ENCODE results near the gene MC1R. TPM values are rescaled to one million over a fixed set of nuclear protein-coding genes. Genes with fewer than 3 reads are reported as not detected.

MC1R gene
- total and polyA plus RNA-seq, 2 of the 8 experiments (the other 6 are each of a cell fraction or from before 2014, with no cell fraction given): 2.2 to 2.9 TPM

DNA sequence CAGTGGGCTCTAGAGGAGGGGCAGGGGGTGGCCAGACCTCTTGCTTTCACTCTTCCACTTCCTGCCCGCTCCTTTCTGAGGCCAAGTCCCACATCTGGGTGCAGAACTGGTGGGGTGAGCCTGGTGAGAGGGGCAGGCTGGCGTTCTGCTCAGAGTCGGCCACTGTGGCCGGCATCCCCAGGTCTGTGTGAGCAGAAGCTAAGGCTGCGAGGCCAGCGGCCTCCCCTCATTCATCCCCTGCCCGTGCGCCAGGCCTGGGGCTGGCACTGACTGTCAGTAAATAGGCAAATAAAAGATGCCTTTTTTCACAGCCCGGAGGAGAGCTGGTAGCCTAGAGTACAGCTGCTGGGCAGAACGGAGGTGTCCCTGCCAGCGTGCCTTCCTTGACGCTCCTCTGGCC is 31.1 kb downstream of the MC1R start:
- H2BK20ac ChIP-seq (ENCODE audit: low read length): no peak overlapping the region
- no peaks in the 10 kb centered on the region for H3K36me3 ChIP-seq (ENCODE audit: control insufficient read depth in 2 of 4, insufficient read depth in 4 of 4, low read length in 3 of 4)
- TF ChIP-seq POU5F1 (IDR thresholded peaks at IDR 0.05; ENCODE audit: low read depth, low read length) (no peak), GABPA (IDR thresholded peaks at IDR 0.05; ENCODE audit: borderline replicate concordance, insufficient read depth, low read length) (0 out of 2 replicates have a peak, but pooled peaks have one; percentile 20)
- H3K79me1 ChIP-seq (ENCODE audit: low read depth, low read length): no peaks in the 10 kb centered on the region
- no peak overlapping the region for H3K14ac ChIP-seq (ENCODE audit: insufficient read length)
- FAIRE-seq: no peak
- no peak overlapping the region for H3K23ac ChIP-seq (ENCODE audit: insufficient read length)
- H3K4me3 ChIP-seq (ENCODE audit: extremely low read depth in 1 of 4, insufficient read depth in 2 of 4, low read depth in 3 of 4, low read length in 4 of 4): peak overlapping the region in 3 of 4 experiments; percentile 46 to 78 (median 54); a peak in 4 of 8 replicates
- no peak overlapping the region for H2AFZ ChIP-seq (ENCODE audit: low read length)
- peak overlapping the region; percentile 79; the same call in 1 of the 2 replicates for H4K8ac ChIP-seq (ENCODE audit: extremely low read depth, insufficient read depth, low read length)
- H3K56ac ChIP-seq (replicated peaks; ENCODE audit: insufficient read length, low read depth, low read length): no peak overlapping the region
- no peak overlapping the region for H2BK12ac ChIP-seq (ENCODE audit: low read depth, low read length)
- H3K4ac ChIP-seq (replicated peaks; ENCODE audit: insufficient read length, low read depth, low read length): no peak overlapping the region
- H3K23me2 ChIP-seq (ENCODE audit: low read depth, low read length): peaks cover 7% of the 10 kb centered on the region; the same call in 1 of the 2 replicates
- peaks cover 3 to 28% (median 22%) of the 10 kb centered on the region in 4 experiments for H3K27me3 ChIP-seq (replicated peaks in 1 of 4; ENCODE audit: control insufficient read depth in 3 of 4, extremely low read depth in 1 of 4, insufficient read depth in 3 of 4, low read length in 3 of 4)
- H4K91ac ChIP-seq (replicated peaks; ENCODE audit: insufficient read length, low read length): no peak overlapping the region
- POLR2A ChIA-PET (ENCODE audit: partially characterized antibody): interaction anchor here (0.6 to 9.2 kb wide), 8 partner anchors 15 to 739 kb away, joined by 3 to 42 read pairs (median 7); partner anchors contain the start of genes DBNDD1 and TUBB3
- WGBS, 2 experiments (ENCODE audit: extremely low coverage in 1 of 2, insufficient coverage in 1 of 2, insufficient read length in 1 of 2, insufficient replicate concordance in 2 of 2, low coverage in 1 of 2, low lambda C conversion rate in 2 of 2, missing lambda C conversion rate in 1 of 2): 91% methylated on average over 12 of the region's 12 CpGs; no CpG with 5 or more reads in 1 of the 2 experiments
- no peak overlapping the region for H4K5ac ChIP-seq (ENCODE audit: insufficient read length, low read depth, low read length)
- no peak overlapping the region for H3K18ac ChIP-seq (ENCODE audit: extremely low read depth, low read length)
- no peak overlapping the region for H3K27ac ChIP-seq (ENCODE audit: low read depth, low read length)
- H2BK120ac ChIP-seq (replicated peaks; ENCODE audit: low read depth, low read length): no peak overlapping the region
- H2BK15ac ChIP-seq (ENCODE audit: low read length): no peak overlapping the region
- no peak overlapping the region for H3K9ac ChIP-seq (replicated peaks in 1 of 4; ENCODE audit: extremely low read depth in 1 of 4, low read depth in 3 of 4, low read length in 3 of 4)
- peak overlapping the region; percentile 42 to 93; a peak in 3 of 4 replicates for H3K4me2 ChIP-seq (ENCODE audit: insufficient read depth in 1 of 2, low read depth in 2 of 2, low read length in 2 of 2)
- H2AK5ac ChIP-seq (ENCODE audit: low read depth, low read length): no peak overlapping the region
- H3K4me1 ChIP-seq (replicated peaks in 1 of 4; ENCODE audit: control insufficient read depth in 3 of 4, insufficient read depth in 4 of 4, low read length in 3 of 4): peaks cover 0 to 11% (median 5%) of the 10 kb centered on the region in 4 experiments; a peak in 5 of 7 replicates
- H3K79me2 ChIP-seq (ENCODE audit: control insufficient read depth in 1 of 2, insufficient read depth in 2 of 2, low read length in 2 of 2): no peaks in the 10 kb centered on the region
- peaks cover 6 to 11% of the 10 kb centered on the region in 2 experiments for H4K20me1 ChIP-seq (replicated peaks in 1 of 2; ENCODE audit: control insufficient read depth in 1 of 2, insufficient read depth in 2 of 2, low read length in 2 of 2)
- CTCF ChIA-PET (ENCODE audit: partially characterized antibody): interaction anchor here (0.5 to 3.9 kb wide), 7 partner anchors 8 to 39 kb away, joined by 3 to 15 read pairs (median 4); partner anchors contain the start of gene TUBB3
- DNase-seq (ENCODE audit: low read depth in 1 of 2, low spot score in 2 of 2): no peak
- H2BK5ac ChIP-seq (ENCODE audit: low read depth, low read length): no peak overlapping the region
- H3K9me3 ChIP-seq (ENCODE audit: insufficient read depth in 2 of 2, low read depth in 1 of 2, low read length in 1 of 2): no peaks in the 10 kb centered on the region
